NCI-H1694 (cell line): ENCODE data around the gene GNAT3.

Experiments used
- DNase-seq: peaks from one replicate; lab custom pipeline; 2025; lab: John Stamatoyannopoulos, UW

Gene GNAT3

DNA sequence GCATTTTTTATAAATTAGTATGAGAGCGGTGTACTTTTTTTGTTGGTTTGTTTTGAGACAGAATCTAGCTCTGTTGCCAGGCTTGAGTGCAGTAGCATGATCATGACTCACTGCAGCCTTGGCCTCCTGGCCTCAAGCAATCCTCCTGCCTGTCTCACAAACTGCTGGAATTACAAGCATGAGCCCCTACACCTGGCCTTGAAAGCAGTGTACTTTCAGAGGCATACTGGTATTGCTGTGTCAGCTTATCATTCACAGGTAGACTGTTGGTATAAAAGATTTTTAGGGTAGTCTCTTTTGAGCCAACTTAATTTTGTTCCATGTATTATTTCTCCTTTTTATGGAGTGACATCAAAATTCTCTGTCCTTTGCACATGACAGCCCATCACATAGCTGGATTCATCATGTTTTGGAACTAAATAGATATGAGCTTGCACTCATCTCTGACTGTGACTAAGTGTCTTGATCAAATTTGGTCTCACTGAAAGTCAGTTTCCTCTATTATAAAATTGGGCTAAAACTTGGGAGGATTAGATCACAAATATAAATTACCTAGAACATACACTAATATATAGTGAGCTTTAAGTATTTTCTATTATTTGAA lies 12.4 kb downstream of the GNAT3 start:
- no peak for DNase-seq

DNA sequence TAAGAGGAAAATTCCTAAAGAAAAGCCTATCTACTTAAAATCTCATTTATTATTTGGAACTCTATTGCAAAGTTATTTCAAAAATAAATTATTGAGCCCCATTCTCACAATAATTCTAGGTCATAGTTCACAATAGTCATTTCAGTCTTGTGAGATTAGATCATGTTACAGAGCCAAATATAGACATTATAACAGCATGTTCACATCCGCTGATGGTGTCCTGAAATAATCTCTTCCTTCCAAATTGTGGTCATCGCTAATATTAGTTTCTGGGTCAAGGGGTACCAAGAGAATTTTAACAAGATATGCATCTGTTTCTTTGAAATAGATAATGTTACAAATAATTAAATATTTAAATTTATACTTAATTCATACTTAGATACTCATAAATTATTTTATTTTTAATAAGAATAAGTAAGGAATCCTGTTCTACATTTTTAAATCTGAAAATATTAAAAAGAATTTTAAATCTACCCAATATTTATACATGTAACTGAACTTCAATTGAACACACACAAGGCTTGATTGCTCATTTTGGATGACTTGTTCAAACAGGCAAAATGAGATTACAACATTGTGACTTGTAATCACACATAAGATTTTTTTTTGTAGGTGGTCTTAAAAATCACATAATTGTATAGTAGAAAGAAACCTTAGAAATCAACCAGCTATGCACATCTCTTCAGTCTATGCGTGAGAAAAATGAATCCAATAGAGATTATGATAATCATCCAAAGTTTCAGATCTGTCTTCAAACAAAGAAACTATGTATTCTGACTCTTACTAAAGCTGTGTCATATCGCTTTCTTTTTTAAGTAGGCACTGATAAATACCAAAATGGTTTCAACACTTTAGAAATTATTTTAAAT lies 13.1 kb downstream of the GNAT3 start:
- no peak for DNase-seq

DNA sequence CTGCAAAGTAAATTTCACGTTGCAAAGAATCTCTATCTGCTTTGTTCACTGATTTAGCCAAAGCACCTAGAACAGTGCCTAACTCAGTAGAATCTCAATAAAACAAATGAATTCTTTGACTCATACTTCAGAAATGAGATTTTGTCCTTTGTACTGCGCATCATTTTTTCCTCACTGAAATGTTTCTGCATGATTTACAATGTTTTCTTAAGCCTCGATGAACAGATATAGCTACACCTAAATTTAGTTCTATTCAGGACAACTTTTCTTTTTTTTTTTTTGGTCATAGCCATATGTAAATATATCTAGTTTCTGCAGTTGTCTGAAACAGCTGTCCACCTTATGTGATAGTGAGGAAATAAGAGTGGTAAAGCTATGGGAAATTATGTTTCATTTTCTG lies 15.3 kb downstream of the GNAT3 start:
- no peak for DNase-seq

DNA sequence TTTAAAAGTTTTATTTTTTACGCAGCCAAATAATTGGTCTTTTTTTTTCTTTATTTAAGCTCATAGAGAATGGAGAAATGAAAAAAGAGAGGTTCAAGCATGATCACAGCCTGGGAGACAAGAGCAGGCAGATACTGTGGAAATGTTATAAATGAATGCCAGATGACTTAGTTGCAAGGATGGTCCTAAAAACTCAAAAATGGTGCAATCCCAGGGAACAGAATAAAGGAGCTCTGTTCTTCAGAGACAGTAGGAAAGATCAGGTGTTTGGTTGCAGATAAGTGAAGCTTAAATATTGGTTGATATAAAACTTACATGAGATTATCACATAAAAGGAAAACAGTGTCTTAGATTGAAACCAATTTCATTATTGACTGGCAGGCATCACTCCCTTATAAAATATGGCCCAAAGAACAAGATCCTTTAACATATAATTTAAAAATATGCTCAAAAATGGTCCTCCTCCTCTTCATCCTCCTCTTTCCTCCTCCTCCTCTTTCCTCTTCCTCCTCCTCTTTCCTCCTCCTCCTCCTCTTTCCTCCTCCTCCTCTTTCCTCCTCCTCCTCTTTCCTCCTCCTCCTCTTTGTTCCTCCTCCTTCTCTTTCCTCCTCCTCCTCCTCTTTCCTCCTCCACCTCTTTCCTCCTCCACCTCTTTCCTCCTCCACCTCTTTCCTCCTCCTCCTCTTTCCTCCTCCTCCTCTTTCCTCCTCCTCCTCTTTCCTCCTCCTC lies 18.6 kb downstream of the GNAT3 start:
- no peak for DNase-seq

DNA sequence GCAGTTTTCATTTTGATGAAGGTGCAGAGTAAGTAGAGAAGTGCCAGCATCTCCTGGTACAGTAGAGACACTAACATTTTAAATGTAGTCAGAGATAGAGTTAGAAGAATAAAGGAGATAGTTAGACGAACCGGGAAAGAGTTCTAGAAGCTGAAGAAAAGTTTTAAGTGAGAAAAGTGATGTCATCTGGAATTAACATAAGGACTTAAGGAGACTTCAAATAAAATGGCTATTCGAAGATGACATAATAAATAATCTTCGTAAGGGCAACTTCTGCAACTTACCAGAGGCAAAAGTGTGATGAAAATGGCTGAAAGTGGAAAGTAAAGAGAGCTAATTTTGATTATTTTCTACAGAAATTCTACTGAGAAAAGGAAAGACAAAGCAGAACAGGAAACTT lies 20.4 kb downstream of the GNAT3 start:
- no peak for DNase-seq

DNA sequence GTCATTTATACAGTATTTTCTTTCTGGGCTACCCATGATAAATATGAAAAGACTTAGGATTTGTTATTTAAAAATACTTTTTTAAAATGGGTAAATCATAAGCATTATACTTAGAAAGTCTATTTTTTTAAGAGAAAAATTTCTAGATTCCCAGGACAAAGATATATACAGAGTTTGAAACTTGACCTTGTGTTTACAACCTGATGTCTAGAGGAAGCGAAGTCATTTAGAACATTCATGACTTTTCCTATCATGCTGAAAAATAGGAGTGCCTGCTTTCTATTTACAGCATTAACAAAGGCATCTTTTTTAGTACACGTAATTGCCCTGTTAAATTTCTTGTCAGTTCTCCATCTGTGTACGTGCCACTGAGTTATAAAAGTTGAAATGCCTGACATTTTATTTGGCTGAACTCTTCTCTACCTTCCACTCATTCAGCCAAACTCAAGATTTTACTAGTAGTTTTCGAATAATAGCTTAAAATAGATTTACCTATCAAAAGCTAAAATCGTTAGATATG lies 23.0 kb downstream of the GNAT3 start:
- DNase-seq: no peak

DNA sequence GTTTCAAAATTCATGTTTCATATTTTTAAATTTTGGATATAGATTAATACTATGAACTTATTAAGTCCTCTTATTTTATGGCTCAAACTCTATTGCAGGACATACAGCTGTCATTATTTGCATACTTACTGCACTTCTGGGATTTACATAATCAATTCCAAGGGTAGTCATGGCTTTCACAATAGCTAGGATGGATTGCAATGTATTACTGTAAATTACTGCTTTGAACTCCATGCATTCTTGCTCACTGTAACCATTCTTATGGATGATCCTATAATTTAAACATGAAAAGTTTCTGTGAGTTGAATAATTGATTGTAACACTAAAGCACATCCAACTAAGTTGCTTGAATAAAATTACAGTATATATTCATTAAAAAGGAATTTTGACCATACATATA lies 23.5 kb downstream of the GNAT3 start:
- no peak for DNase-seq

DNA sequence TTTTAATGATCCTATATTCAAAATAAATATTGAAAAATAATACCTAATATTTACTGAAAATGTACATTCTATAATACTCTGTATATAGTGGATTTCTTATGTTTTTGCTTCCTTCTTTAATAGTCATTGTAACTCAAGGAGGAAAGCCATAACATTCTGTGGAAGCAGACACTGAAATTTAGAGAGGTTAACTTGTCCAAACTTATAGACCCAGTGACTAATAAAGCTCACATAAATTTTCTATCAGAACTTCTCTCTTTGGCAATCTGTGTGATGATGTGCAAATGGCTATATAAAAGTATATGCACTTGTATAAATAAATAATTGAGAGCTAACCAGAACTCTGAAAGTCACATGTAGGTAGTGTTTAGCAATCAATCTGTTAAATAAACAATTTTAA lies 26.1 kb downstream of the GNAT3 start:
- no peak for DNase-seq

DNA sequence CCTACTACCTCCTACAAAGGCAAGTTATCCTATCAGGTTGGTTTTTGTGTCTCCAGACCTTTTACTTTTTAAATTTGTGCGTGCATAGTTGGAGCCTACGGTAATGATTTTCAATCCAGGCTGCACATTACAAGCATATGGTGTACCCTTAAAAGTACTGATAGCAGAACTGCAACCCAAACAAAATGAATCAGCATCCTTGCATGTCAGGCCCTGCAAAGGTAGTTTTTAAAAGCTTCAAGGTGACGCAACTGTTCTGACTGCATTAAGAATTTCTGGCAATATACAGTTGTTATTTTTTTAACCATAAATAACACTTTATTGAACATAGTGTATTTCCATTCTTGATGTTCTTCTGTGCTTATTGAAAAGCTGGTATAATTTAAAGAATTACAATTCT lies 28.9 kb downstream of the GNAT3 start:
- no peak for DNase-seq

DNA sequence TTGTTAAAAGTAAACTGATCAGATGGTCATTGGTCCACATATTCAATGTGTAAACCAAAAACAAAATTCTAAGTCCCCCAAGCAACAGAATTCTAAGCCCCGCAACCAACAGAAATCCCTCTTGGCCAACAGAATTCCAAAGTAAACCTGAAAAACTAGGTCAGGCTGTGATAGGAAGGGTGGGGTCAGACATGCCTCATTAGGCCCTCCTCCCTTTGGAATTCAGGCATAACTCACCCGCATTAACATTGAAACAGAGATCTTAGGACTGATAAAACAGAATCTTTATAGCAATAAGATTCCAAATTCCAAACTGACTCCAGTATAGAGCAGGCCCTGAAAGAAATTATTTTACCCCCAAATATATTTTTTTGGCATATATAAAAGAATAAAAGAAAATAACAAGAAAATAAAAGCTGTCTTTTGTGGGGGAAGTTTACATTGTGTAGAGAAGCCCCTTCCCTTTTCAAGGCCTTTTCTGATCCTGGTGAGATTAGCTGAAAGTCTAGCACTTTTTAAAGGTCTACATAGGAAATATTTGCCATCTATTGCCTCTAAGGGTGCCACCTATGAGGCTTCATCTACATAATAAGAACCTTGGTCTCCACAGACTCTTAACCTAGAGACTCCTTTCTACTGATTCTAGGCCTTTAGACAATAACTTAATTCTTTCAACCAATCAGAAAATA lies 30.5 kb downstream of the GNAT3 start:
- no peak for DNase-seq

DNA sequence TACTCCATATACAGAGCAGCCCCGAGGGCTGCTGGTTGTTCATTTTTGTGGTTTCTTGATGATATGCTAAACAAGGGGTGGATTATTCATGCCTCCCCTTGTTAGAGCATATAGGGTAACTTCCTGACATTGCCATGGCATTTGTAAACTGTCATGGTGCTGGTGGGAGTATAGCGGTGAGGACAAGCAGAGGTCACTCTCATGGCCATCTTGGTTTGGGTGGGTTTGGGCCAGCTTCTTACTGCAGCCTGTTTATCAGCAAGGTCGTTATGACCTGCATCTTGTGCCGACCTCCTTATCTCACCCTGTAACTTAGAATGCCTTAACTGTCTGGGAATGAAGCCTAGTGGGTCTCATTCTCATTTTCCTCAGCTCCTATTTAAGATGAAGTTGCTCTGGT lies 31.3 kb downstream of the GNAT3 start:
- DNase-seq: no peak

DNA sequence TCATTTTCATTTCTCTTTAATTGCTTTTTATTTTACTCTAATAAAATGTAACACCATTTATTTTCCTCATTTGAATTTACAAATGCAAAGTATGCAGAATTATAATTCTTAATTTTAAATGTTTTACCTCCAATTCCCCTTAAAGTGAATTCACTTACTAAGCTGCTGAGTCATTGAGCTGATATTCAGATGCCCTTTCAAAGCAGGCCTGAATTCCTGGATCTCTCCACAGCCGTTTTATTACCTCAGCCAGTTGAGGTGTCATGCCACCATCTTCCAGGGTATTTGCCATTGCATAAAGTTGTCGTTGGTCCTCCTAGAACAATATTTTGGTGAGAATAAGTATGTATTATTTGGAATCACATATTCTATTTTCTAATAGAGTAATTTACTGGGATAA lies 33.2 kb downstream of the GNAT3 start:
- no peak for DNase-seq

DNA sequence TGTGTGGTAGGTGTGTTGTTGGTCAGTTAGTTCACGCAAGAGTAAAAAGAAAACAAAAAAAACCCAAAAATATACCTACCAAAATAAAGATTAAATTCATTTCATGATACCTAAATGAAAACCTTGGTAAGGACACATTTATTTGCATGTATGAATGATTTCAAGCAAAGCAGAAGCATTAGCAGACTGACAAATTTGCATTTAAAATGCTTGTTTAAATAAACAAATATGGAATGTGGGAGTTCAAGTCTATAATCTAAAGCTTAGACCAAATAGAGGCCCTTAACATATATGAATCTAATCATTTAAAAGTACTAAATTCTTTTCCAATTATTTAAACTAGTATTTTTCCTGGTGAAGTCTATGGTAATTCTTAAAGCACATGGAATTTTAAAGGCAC lies 35.8 kb downstream of the GNAT3 start:
- DNase-seq: no peak

DNA sequence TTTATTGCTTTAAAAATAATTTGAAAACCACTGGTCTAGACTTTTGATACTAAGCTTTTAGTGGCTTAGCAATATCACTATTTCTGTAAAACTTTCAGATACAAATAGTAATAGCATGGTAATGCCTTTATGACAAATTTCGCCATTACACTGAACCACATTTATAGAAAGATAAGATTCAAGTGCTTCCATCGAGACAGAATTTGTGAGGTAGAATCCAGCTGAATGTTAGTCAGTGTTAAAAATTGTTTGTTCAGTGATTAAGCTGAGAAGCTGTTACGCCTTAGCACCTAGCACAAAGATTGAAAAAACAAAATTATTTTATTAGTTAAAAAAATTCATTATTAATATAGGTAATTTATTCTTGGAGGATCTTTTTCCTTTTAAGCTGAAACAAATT lies 36.5 kb downstream of the GNAT3 start:
- no peak for DNase-seq

DNA sequence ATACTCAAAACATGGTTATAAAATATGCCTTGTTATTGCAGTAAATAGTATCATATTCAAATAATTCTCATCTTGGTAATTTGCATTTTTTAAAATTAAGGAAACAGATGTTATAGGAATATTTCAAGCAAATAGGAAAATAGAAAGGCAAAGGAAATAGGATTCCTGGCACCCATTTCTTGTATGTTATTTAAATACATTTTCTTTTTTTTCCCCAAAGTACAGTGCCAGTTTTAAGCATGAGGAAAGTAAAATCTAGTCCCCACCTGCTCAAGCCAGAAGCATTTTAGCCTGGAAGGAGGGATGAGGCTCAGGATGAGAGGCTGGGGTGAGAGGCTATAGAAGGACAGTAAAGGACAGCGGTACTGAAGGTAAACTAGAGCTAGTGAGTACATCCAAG lies 38.1 kb downstream of the GNAT3 start:
- DNase-seq: no peak

DNA sequence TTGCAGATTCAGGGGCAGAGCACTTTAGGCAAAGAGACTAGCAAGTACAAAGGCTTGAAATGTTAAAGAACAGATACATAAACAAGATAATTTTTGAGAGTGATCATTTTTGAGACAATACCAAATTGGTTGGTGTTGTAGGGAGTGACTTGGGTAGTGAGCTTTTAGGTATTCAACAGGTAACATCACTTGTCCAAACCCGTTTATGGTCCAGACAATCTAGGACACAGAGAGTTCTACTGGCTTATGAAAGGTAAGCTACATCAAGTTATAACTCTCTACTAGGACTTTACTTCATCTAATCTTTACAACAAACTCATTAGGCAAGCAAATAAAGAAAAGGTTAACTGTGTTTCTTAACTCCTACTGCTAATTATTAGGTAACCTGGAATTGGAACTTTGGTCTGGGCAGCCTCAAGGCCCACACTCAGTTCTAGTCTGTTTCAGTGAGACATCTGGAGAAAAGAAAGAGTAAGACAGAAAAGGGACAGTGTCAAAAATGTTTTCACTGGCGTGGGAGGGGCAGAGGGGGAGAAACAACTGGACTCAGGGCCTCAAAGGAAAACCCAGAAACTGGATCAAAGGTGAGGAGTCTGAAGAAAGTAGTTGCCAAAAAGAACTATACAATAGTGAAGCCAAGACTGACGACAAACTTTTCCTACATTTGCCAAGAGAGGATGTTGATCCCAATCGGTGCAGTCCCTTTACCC lies 39.2 kb downstream of the GNAT3 start:
- no peak for DNase-seq

DNA sequence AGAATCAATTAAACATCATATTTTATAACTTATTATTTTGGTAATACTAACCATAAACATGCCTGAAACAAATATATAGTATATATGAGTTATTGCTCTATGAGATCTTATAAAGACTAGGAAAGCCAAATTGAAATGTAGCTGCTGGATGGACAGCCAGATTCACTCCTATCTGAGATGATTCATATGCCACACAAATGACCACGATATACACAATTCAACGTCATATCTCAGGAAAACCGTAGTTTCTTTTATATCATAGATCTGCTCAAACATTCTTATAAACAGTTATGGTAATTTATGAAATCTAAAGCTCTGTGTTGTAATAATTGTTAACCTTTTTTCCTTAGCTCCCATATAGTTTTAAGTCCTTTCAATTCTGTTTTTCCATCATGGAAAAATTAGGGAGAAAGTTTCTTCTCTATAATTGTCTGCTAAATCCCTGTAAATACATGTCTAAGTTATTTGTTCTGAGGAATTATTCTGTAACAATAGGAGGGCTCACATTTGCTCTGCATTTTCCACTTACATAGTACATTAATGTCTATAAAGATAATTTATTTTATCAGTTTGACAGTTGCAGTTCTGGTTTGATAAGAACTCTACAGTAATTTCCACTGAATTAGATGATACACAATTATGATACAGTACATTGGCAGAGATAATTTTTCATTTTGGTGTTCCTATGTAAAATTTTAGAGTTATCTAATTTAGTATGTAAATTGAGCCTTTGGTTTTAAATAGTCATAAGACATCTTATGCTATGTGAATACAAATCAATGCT lies 42.7 kb downstream of the GNAT3 start:
- DNase-seq: no peak

DNA sequence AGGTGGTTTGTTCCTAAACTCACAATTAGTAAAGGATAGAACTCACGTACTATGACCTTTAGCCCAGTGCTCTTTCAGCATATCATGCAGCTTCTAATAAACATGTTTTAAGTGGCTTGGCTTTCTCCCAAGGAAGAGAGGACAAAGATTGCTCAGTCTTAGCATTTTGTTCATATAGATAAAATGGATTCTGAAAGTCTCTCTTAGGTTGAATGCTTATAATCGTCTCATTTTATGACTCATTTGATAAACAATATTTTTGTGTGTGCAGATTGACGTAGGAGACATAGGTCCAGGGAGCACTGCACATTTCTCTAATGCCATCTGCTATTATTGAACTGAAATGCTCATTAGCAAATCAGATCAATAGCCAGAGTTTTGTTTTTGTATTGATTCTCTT lies 44.8 kb downstream of the GNAT3 start:
- DNase-seq: no peak

DNA sequence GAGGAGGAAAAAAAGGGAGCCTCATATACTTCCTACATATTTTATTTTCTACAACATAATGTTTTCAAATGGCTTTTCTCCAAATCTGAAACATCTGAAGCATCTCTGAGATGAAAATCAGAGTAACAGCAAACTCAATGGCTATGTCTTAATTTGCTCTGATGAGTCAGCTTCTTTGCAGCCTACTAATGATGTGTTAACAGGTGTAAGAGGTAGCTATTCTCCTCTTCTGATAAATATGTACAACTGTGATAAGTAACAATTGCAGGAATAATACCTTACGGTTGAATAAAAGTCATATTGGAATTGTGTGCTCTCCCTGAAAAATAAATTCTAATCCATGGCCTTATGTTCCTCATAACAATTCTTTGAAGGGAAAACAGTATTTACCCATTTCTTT lies 45.2 kb downstream of the GNAT3 start:
- no peak for DNase-seq

DNA sequence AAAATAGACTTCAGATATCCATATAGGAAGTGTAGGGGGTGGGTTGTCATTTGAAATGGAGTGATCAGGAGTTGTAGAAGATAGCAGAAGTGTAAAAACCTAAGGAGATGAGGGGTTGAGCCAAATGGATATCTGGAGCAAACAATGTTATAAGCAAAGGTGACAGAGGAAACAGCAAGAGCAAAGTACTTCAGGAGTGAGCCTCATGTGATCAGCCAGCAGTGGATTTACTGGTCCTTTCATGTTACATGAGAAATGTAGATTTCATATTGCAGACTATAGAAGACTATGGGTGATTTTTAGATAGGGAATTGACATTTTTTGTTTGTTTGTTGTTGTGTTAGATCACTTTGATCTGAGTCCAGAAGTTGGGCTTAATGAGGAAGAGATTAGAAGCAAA lies 47.7 kb downstream of the GNAT3 start:
- no peak for DNase-seq
